ENCODE results near the gene AQP4.

GRCh38 chr18:26874283-26874682 lies 8.8 kb upstream of the AQP4 start:
- TF ChIP-seq CTCF (IDR thresholded peaks at IDR 0.05 in 4 of 5, conservative IDR thresholded peaks at IDR 0.05 in 1 of 5) (no peak), POLR2A (IDR thresholded peaks at IDR 0.05) (no peak)

Data from gastrocnemius medialis (tissue), 4 donors.